H1 (cell line): ENCODE measurements around the gene MAP2K7. TPM values are rescaled to one million over a fixed set of nuclear protein-coding genes. Genes with fewer than 3 reads are reported as not detected.

Experiments used
- CTCF ChIA-PET: fragments of 300-600 bp; sonication (Branson Sonifier 250); formaldehyde crosslinking; loops from one replicate; lab custom pipeline; 2021; ENCODE audit not compliant: partially characterized antibody; lab: Charles Lee
- POLR2A ChIA-PET: fragments of 300-600 bp; sonication (Branson Sonifier 250); formaldehyde crosslinking; loops from one replicate; lab custom pipeline; 2021; ENCODE audit warnings: inconsistent platforms; ENCODE audit not compliant: partially characterized antibody; lab: Charles Lee
- DNase-seq, 2 experiments: peaks; one replicate each; pipeline versions ENCODE4 v3.0.0 to v3.0.0-alpha.2; 2010 to 2022; ENCODE audit warnings: low spot score in 2 of 2, low read depth in 1 of 2, mixed read lengths in 1 of 2
- FAIRE-seq: peaks from 2 replicates; lab custom pipeline; 2011; peaks lifted over from hg19 to GRCh38; lab: Jason Lieb, UNC
- H2AFZ ChIP-seq: 2 replicates; pipeline ENCODE4 v1.8.1; 2012; ENCODE audit warnings: low read length, inconsistent platforms
- H2AK5ac ChIP-seq: 2 replicates; pipeline ENCODE4 v1.6.1; 2013; ENCODE audit warnings: low read depth, low read length
- H2BK120ac ChIP-seq: replicated peaks from 2 replicates; pipeline ENCODE3; 2013; ENCODE audit warnings: low read depth, low read length, inconsistent platforms
- H2BK12ac ChIP-seq: 2 replicates; pipeline ENCODE4 v1.6.1; 2013; ENCODE audit warnings: low read depth, low read length
- H2BK15ac ChIP-seq: 2 replicates; pipeline ENCODE4 v1.6.1; 2013; ENCODE audit warnings: low read length
- H2BK20ac ChIP-seq: 2 replicates; pipeline ENCODE4 v1.6.1; 2013; ENCODE audit warnings: low read length
- H2BK5ac ChIP-seq: 2 replicates; pipeline ENCODE4 v1.6.1; 2013; ENCODE audit warnings: low read depth, low read length
- H3K14ac ChIP-seq: 2 replicates; pipeline ENCODE4 v1.6.1; 2013; ENCODE audit warnings: inconsistent platforms; ENCODE audit not compliant: insufficient read length
- H3K18ac ChIP-seq: 2 replicates; pipeline ENCODE4 v1.6.1; 2013; ENCODE audit warnings: low read length; ENCODE audit errors: extremely low read depth
- H3K23ac ChIP-seq: 2 replicates; pipeline ENCODE4 v1.6.1; 2013; ENCODE audit warnings: inconsistent platforms; ENCODE audit not compliant: insufficient read length
- H3K23me2 ChIP-seq: 2 replicates; pipeline ENCODE4 v1.6.1; 2013; ENCODE audit warnings: low read depth, low read length
- H3K27ac ChIP-seq: 2 replicates; pipeline ENCODE4 v1.6.1; 2011; ENCODE audit warnings: low read depth, low read length, inconsistent platforms
- H3K27me3 ChIP-seq, 4 experiments: replicated peaks in 1 of 4; 1 replicate in 1 of 4; 2 replicates in 3 of 4; pipeline versions ENCODE4 v1.6.1 to v1.8.1; 2011 to 2013; ENCODE audit warnings: low read length in 3 of 4, mild to moderate bottlenecking in 3 of 4, inconsistent platforms in 2 of 4, mixed read lengths in 2 of 4, moderate library complexity in 1 of 4; ENCODE audit not compliant: control insufficient read depth in 3 of 4, insufficient read depth in 3 of 4; ENCODE audit errors: extremely low read depth in 1 of 4
- H3K36me3 ChIP-seq, 4 experiments: 2 replicates each; pipeline versions ENCODE4 v1.6.1 to v1.8.1; 2011 to 2013; ENCODE audit warnings: mild to moderate bottlenecking in 4 of 4, low read length in 3 of 4, moderate library complexity in 2 of 4, control low read depth in 1 of 4, inconsistent platforms in 1 of 4; ENCODE audit not compliant: insufficient read depth in 4 of 4, control insufficient read depth in 2 of 4
- H3K4ac ChIP-seq: replicated peaks from 2 replicates; pipeline ENCODE3; 2013; ENCODE audit warnings: low read length, low read depth, mixed read lengths, inconsistent platforms; ENCODE audit not compliant: insufficient read length
- H3K4me1 ChIP-seq, 4 experiments: replicated peaks in 1 of 4; 1 replicate in 1 of 4; 2 replicates in 3 of 4; pipeline versions ENCODE4 v1.6.1 to v1.8.1; 2011 to 2013; ENCODE audit warnings: low read length in 3 of 4, inconsistent platforms in 2 of 4, mixed read lengths in 1 of 4; ENCODE audit not compliant: insufficient read depth in 4 of 4, control insufficient read depth in 3 of 4
- H3K4me2 ChIP-seq, 2 experiments: 2 replicates each; pipeline versions ENCODE4 v1.6.1 to v1.8.1; 2011 to 2013; ENCODE audit warnings: low read depth in 2 of 2, low read length in 2 of 2, control low read depth in 1 of 2, inconsistent platforms in 1 of 2, mild to moderate bottlenecking in 1 of 2; ENCODE audit not compliant: insufficient read depth in 1 of 2
- H3K4me3 ChIP-seq, 4 experiments: fragments of 200-600, 300-600 bp in 1 of 4; sonication (generic), shearing (Covaris generic), sonication (Bioruptor Twin) in 1 of 4; 2 replicates each; pipeline versions ENCODE4 v1.5.1 to v1.8.1; 2011 to 2016; ENCODE audit warnings: low read length in 4 of 4, low read depth in 3 of 4, control low read depth in 2 of 4, inconsistent platforms in 2 of 4, mild to moderate bottlenecking in 2 of 4, mixed read lengths in 1 of 4, moderate library complexity in 1 of 4; ENCODE audit not compliant: insufficient read depth in 2 of 4; ENCODE audit errors: extremely low read depth in 1 of 4
- H3K56ac ChIP-seq: replicated peaks from 2 replicates; pipeline ENCODE3; 2013; ENCODE audit warnings: low read depth, mild to moderate bottlenecking, mixed read lengths, low read length, inconsistent platforms; ENCODE audit not compliant: insufficient read length
- H3K79me1 ChIP-seq: 2 replicates; pipeline ENCODE4 v1.6.1; 2013; ENCODE audit warnings: low read depth, low read length, control low read depth
- H3K79me2 ChIP-seq, 2 experiments: 2 replicates each; pipeline versions ENCODE4 v1.6.1 to v1.8.1; 2012 to 2013; ENCODE audit warnings: low read length in 2 of 2, mild to moderate bottlenecking in 2 of 2, inconsistent platforms in 1 of 2; ENCODE audit not compliant: insufficient read depth in 2 of 2, control insufficient read depth in 1 of 2
- H3K9ac ChIP-seq, 4 experiments: replicated peaks in 1 of 4; 1 replicate in 1 of 4; 2 replicates in 3 of 4; pipeline versions ENCODE4 v1.6.1 to v1.8.1; 2011 to 2013; ENCODE audit warnings: low read depth in 3 of 4, low read length in 3 of 4, control low read depth in 2 of 4, mild to moderate bottlenecking in 2 of 4, moderate library complexity in 2 of 4, inconsistent platforms in 1 of 4; ENCODE audit errors: extremely low read depth in 1 of 4
- H3K9me3 ChIP-seq, 2 experiments: 2 replicates each; pipeline versions ENCODE4 v1.6.1 to v1.8.1; 2012 to 2013; ENCODE audit warnings: mild to moderate bottlenecking in 2 of 2, moderate library complexity in 2 of 2, control low read depth in 1 of 2, inconsistent platforms in 1 of 2, low read depth in 1 of 2, low read length in 1 of 2, mixed read lengths in 1 of 2; ENCODE audit not compliant: insufficient read depth in 2 of 2
- H4K20me1 ChIP-seq, 2 experiments: replicated peaks in 1 of 2; 2 replicates each; pipeline versions ENCODE3 to v1.8.1; 2011 to 2013; ENCODE audit warnings: inconsistent platforms in 2 of 2, low read length in 2 of 2, mild to moderate bottlenecking in 1 of 2; ENCODE audit not compliant: insufficient read depth in 2 of 2, control insufficient read depth in 1 of 2
- H4K5ac ChIP-seq: 2 replicates; pipeline ENCODE4 v1.6.1; 2013; ENCODE audit warnings: low read length, low read depth, mixed read lengths, inconsistent platforms; ENCODE audit not compliant: insufficient read length
- H4K8ac ChIP-seq: 2 replicates; pipeline ENCODE4 v1.8.0; 2013; ENCODE audit warnings: mild to moderate bottlenecking, moderate library complexity, low read length, inconsistent platforms; ENCODE audit not compliant: insufficient read depth; ENCODE audit errors: extremely low read depth
- H4K91ac ChIP-seq: replicated peaks from 2 replicates; pipeline ENCODE3; 2013; ENCODE audit warnings: low read length, mixed read lengths, inconsistent platforms; ENCODE audit not compliant: insufficient read length
- BACH1 ChIP-seq: IDR thresholded peaks from 2 replicates; pipeline ENCODE4 v1.6.1; 2012; ENCODE audit warnings: low read length, improper control_type of control experiment
- CBX5 ChIP-seq: fragments of 300-800, 300-1000 bp; sonication (generic); IDR thresholded peaks from 2 replicates; pipeline ENCODE4 v1.7.1; 2016; ENCODE audit warnings: antibody characterized with exemption, low read length, low read depth
- CHD2 ChIP-seq: IDR thresholded peaks from 2 replicates; pipeline ENCODE4 v1.6.1; 2012; ENCODE audit warnings: low read length, improper control_type of control experiment
- JUN ChIP-seq: IDR thresholded peaks from 2 replicates; pipeline ENCODE4 v1.6.1; 2011; ENCODE audit warnings: low read depth, mild to moderate bottlenecking, improper control_type of control experiment, low read length
- KDM5A ChIP-seq: fragments of 200-600 bp; IDR thresholded peaks from 2 replicates; pipeline ENCODE4 v1.7.1; 2012; ENCODE audit warnings: mild to moderate bottlenecking, low read length, inconsistent platforms, mixed read lengths
- RFX5 ChIP-seq: IDR thresholded peaks from 2 replicates; pipeline ENCODE4 v1.6.1; 2011; ENCODE audit warnings: low read depth, low read length, improper control_type of control experiment, borderline replicate concordance
- SUZ12 ChIP-seq: fragments of 200-600 bp; sonication (generic); IDR thresholded peaks from 2 replicates; pipeline ENCODE4 v1.6.1; 2012; ENCODE audit warnings: mild to moderate bottlenecking, inconsistent platforms, low read length, moderate library complexity, mixed read lengths
- TAF7 ChIP-seq: optimal IDR thresholded peaks from 2 replicates; pipeline ENCODE3; 2011; ENCODE audit warnings: low read depth, mild to moderate bottlenecking, inconsistent platforms, low read length, moderate library complexity, borderline replicate concordance
- TBP ChIP-seq: IDR thresholded peaks from 2 replicates; pipeline ENCODE4 v1.6.1; 2011; ENCODE audit warnings: low read depth, low read length, improper control_type of control experiment
- YY1 ChIP-seq: IDR thresholded peaks from 2 replicates; pipeline ENCODE4 v1.6.1; 2011; ENCODE audit warnings: low read depth, mild to moderate bottlenecking, low read length
- ZNF274 ChIP-seq: IDR thresholded peaks from 2 replicates; pipeline ENCODE4 v1.7.0; 2012; ENCODE audit warnings: low read length, borderline replicate concordance; ENCODE audit errors: extremely low read depth
- WGBS, 2 experiments: shearing (Covaris generic) in 1 of 2; methylation state at CpG; one replicate each; pipeline versions ENCODE4 v1.1.6 to v1.1.7; 2013 to 2015; ENCODE audit warnings: low lambda C conversion rate in 2 of 2, mixed read lengths in 2 of 2, inconsistent platforms in 1 of 2, low coverage in 1 of 2, missing lambda C conversion rate in 1 of 2; ENCODE audit not compliant: insufficient replicate concordance in 2 of 2, insufficient coverage in 1 of 2, insufficient read length in 1 of 2; ENCODE audit errors: extremely low coverage in 1 of 2, missing lambda C conversion rate in 1 of 2; 5-methylcytosine and 5-hydroxymethylcytosine counted together
- polyA plus RNA-seq, 7 experiments: library from polyadenylated mRNA; depleted of rRNA in 3 of 7; stranded (reverse) in 5 of 7; unstranded in 2 of 7; fragments of >200 nt in 5 of 7; fragments of 200-250 nt in 2 of 7; gene quantifications; 1 replicate in 5 of 7; 2 replicates in 1 of 7; 4 replicates in 1 of 7; pipeline versions ENCODE4 v1.2.1 to v1.2.3, GENCODE V29; 2011 to 2013; ENCODE audit warnings: missing spikeins in 2 of 7, mixed read lengths in 2 of 7
- total RNA-seq: library from RNA; stranded (reverse); fragmentation: NEBNext Ultra II Directional; extraction: Animal tissue kit (Norgen Biotek cat#: 25700); gene quantifications from 2 replicates; pipeline ENCODE4 v1.2.1, GENCODE V29; 2021
- TF ChIP-seq, protein P1 (sequence below): IDR thresholded peaks from 2 replicates; pipeline ENCODE4 v1.6.1; 2012; ENCODE audit warnings: inconsistent platforms

The MAP2K7 gene
- total and polyA plus RNA-seq, 2 of the 8 experiments (the other 6 are each of a cell fraction or from before 2014, with no cell fraction given), result 8.9 to 38.3 TPM

GRCh38 chr19:7927605-7928333, 24.1 kb downstream of the MAP2K7 start:
- H3K4me1 ChIP-seq, result peaks cover 0 to 8% (median 2%) of the 10 kb centered on the region in 4 experiments; a peak in 5 of 7 replicates
- H2BK15ac ChIP-seq, result no peak overlapping the region
- H2BK120ac ChIP-seq, result no peak overlapping the region
- no peaks in the 10 kb centered on the region for H3K27me3 ChIP-seq
- no peaks in the 10 kb centered on the region for H3K9me3 ChIP-seq
- no peak overlapping the region for H3K14ac ChIP-seq
- WGBS, 2 experiments, result 93% methylated on average over 20 of the region's 23 CpGs; no CpG with 5 or more reads in 1 of the 2 experiments
- no peaks in the 10 kb centered on the region for H3K79me1 ChIP-seq
- no peak overlapping the region for H3K4me2 ChIP-seq
- H2BK5ac ChIP-seq, result no peak overlapping the region
- no peak overlapping the region for H4K5ac ChIP-seq
- peaks cover 8 to 20% of the 10 kb centered on the region in 2 experiments for H4K20me1 ChIP-seq
- ChIA-PET POLR2A (interaction anchor here (0.8 to 10.4 kb wide), 8 partner anchors 10 to 222 kb away, joined by 3 to 205 read pairs (median 6); partner anchors contain the start of genes FBN3, TGFBR3L and TIMM44), CTCF (interaction anchor here (0.7 to 1.9 kb wide), 9 partner anchors 8 to 75 kb away, joined by 3 to 10 read pairs (median 5); partner anchors contain the start of genes SNAPC2 and TGFBR3L)
- H4K8ac ChIP-seq, result 0 out of 2 replicates have a peak overlapping the region, but pooled peaks have one; percentile 84
- H2BK20ac ChIP-seq, result no peak overlapping the region
- H3K23me2 ChIP-seq, result peaks cover 4% of the 10 kb centered on the region; the same call in 1 of the 2 replicates
- no peak overlapping the region for H3K4ac ChIP-seq
- H3K56ac ChIP-seq, result no peak overlapping the region
- H2BK12ac ChIP-seq, result no peak overlapping the region
- no peak overlapping the region for H3K18ac ChIP-seq
- H2AFZ ChIP-seq, result no peak overlapping the region
- no peak overlapping the region for H3K27ac ChIP-seq
- no peak overlapping the region for H3K4me3 ChIP-seq
- H4K91ac ChIP-seq, result no peak overlapping the region
- FAIRE-seq (no peak), DNase-seq (no peak)
- peaks cover 9 to 25% (median 19%) of the 10 kb centered on the region in 4 experiments; a peak in 7 of 8 replicates for H3K36me3 ChIP-seq
- no peaks in the 10 kb centered on the region for H3K79me2 ChIP-seq
- H3K23ac ChIP-seq, result no peak overlapping the region
- H3K9ac ChIP-seq, result no peak overlapping the region
- no peak overlapping the region for H2AK5ac ChIP-seq
- TF ChIP-seq CBX5, result no peak
- TF ChIP-seq RFX5, result no peak
- no peak for TF ChIP-seq TAF7
- no peak for TF ChIP-seq JUN
- no peak for TF ChIP-seq TBP
- TF ChIP-seq, protein P1, sequence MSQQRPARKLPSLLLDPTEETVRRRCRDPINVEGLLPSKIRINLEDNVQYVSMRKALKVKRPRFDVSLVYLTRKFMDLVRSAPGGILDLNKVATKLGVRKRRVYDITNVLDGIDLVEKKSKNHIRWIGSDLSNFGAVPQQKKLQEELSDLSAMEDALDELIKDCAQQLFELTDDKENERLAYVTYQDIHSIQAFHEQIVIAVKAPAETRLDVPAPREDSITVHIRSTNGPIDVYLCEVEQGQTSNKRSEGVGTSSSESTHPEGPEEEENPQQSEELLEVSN, result no peak
- no peak for TF ChIP-seq BACH1
- no peak for TF ChIP-seq KDM5A
- TF ChIP-seq YY1, result no peak
- no peak for TF ChIP-seq SUZ12
- TF ChIP-seq CHD2, result no peak
- TF ChIP-seq ZNF274, result no peak
